ENCODE measurements around the gene SBNO2.

Gene SBNO2

DNA sequence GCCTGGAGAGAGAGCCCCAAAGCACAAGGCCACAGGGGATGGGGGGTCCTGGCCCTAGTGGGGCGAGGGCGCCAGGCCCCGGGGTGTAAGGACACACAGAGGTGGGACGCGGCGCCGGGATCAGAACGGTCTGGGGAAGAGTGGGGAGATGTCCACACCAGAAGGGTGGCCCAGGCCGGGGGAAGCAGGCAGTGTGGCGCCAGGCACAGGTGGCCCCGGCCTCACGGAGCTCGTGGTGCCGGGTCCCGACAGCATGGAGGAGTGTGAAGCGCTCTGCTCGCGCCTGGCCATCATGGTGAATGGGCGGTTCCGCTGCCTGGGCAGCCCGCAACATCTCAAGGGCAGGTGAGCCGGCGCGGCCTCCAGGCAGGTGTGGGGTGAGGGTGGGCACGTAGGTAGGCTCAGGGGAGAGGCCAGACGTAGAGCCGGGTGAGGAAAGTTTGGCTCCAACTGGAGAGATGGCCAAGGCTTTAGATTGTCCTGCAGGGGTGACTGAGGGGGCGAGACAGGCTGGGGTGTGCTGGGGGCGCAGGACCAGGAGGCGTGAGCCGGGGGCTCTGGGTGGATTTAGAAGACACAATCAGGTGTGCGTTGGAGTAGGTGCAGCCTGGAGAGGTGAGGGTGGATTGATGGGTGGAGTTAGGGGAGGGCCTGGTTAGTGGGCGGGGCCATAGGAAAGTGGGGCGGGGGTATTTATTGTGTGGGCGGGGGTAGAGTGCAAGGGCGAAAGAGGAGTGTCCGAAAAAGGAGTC is 110.0 kb downstream of the SBNO2 start:
- no peak for DNase-seq (ENCODE audit: low read depth in 1 of 2, low spot score in 1 of 2)

DNA sequence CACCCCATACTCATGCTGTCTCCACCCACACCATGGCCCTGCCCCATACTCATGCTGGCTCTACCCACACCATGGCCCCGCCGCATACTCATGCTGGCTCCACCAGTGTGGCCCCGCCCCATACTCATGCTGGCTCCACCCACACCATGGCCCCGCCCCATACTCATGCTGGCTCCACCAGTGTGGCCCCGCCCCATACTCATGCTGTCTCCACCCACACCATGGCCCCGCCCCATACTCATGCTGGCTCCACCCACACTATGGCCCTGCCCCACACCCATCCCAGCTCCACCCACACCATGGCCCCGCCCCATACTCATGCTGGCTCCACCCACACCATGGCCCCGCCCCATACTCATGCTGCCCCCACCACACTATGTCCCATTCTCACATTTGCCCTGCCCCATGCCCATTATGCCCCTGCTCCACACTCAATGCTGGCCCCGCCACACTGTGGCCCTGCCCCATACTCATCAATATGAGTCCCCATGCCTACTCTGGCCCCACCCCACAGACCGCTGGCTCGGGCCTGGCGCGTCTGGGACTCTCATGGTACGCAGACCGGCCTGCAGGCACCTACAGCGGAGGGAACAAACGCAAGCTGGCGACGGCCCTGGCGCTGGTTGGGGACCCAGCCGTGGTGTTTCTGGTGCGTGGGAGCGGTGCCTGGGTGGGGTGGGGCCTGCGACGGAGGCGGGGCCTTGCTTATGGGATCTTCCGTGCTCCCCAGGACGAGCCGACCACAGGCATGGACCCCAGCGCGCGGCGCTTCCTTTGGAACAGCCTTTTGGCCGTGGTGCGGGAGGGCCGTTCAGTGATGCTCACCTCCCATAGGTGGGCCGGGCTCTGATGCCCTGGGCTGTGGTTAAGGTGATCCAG is 110.8 kb downstream of the SBNO2 start:
- DNase-seq (ENCODE audit: low read depth in 1 of 2, low spot score in 1 of 2) = no peak

DNA sequence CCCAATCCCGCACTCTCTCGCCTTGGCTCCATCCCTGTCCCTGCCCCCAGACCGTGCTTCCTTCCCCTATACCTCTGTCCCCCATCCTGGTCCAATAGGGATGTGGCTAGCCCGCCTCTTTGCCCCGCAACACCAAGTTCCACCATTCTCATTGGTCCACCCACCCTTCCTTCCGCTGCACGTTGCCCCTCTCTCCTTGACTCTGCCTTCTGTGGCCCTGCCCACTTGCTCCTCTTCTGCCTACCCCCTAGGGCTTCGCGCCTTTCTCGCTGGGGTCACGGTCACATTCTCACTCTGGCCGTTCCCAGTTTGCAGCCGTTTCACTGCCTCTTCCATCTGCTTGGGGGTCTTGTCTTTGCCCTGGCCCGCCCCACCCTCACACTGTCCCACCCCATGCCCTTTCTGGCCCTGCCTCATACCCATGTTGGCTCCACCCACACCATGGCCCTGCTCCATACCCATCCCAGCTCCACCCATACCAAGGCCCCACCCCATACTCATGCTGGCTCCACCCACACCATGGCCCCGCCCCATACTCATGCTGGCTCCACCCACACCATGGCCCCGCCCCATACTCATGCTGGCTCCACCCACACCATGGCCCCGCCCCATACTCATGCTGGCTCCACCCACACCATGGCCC is 111.6 kb downstream of the SBNO2 start:
- no peak for DNase-seq (ENCODE audit: low read depth in 1 of 2, low spot score in 1 of 2)

DNA sequence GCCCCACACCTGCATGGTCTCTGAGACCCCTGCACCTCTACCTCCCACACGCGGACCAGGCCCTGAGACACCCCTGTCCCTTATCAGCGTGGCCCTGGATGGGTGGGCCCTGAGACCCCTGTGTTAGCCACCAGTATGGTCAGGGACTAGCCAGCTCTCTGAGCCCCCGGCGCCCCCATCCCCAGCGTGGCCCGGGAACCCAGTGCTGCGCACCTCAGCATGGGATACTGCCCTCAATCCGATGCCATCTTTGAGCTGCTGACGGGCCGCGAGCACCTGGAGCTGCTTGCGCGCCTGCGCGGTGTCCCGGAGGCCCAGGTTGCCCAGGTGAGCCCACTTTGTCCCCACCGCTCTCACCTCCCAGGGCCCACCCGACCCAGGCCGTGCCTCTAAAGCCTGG is 112.1 kb downstream of the SBNO2 start:
- no peak for DNase-seq (ENCODE audit: low read depth in 1 of 2, low spot score in 1 of 2)

DNA sequence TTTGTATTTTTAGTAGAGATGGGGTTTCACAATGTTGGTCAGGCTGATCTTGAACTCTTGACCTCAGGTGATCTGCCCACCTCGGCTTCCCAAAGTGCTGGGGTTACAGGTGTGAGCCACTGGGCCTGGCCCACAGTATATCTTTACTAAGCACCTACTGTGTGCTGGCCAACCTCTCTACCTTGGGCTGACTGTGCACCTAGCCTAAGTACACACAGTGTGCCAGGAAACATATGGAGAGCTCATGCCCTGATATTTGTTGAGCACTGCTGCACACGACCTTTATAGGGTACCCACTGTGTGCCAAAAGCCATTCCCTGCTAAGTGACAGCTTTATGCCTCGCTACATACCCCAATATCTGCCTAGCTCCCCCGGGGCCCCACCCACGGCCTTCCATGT is 113.4 kb downstream of the SBNO2 start:
- DNase-seq (ENCODE audit: low read depth in 1 of 2, low spot score in 1 of 2) = no peak

DNA sequence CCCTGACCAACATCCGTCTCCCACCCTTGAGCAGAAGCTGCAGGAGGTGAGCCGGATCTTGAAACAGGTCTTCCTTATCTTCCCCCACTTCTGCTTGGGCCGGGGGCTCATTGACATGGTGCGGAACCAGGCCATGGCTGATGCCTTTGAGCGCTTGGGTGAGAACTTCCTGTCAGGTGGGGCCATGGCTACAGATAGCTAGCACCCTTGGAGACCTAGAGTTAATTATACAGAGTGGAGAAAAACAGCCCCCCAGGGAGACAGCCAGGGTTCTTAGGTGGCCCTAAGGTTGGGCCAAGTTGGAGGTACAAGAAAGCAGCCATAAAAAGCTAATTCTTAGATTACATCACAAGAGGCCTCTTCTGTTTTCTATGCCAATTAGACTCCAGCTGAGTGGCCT is 116.0 kb downstream of the SBNO2 start:
- no peak for DNase-seq (ENCODE audit: low read depth in 1 of 2, low spot score in 1 of 2)

Measured in activated CD4-positive, alpha-beta T cell treated with anti-CD3 and anti-CD28 coated beads, Interleukin-2, amount 50 U/mL, for 24 hours (primary cell).